GM10266 (cell line): ENCODE measurements around the gene PRSS50.
"Not testable (repeated sequence)": the region's sequence is repeated elsewhere in the genome, so short reads cannot be mapped to it uniquely, and the experiment has no call there.

Experiments used
- DNase-seq: peaks from one replicate; pipeline ENCODE4 v3.0.0; 2012; ENCODE audit errors: extremely low spot score
- CTCF ChIP-seq: IDR thresholded peaks from 2 replicates; pipeline ENCODE4 v1.5.1; 2012; ENCODE audit warnings: mild to moderate bottlenecking, low read depth; ENCODE audit not compliant: control insufficient read depth, insufficient read depth; ENCODE audit errors: missing control alignments

Gene PRSS50

GRCh38 chr3:46750555-46751038 lies 32.9 kb upstream of the PRSS50 start:
- DNase-seq = no peak

GRCh38 chr3:46749129-46749528 lies 31.5 kb upstream of the PRSS50 start:
- TF ChIP-seq CTCF = no peak
- DNase-seq = no peak

More at GRCh38 chr3:46750555-46751038, 32.9 kb upstream of the PRSS50 start:
- no peak for TF ChIP-seq CTCF

GRCh38 chr3:46748170-46748569 lies 30.5 kb upstream of the PRSS50 start:
- DNase-seq = no peak
- TF ChIP-seq CTCF = no peak

- TF ChIP-seq CTCF = no peak
- DNase-seq = peak; percentile 45
Measured at GRCh38 chr3:46746711-46747110, 29.0 kb upstream of the PRSS50 start.

- TF ChIP-seq CTCF = no peak
- DNase-seq = no peak
Measured at GRCh38 chr3:46742992-46743585, 25.4 kb upstream of the PRSS50 start.

- DNase-seq = not testable (repeated sequence)
Measured at GRCh38 chr3:46739565-46739964, 21.9 kb upstream of the PRSS50 start.

GRCh38 chr3:46737329-46737731 lies 19.7 kb upstream of the PRSS50 start:
- no peak for DNase-seq
- no peak for TF ChIP-seq CTCF
